Measurements from ENCODE around the gene ZNF71.

The ZNF71 gene

GRCh38 chr19:56594783-56595547 is at the start of gene ZNF71:
Gene ZNF71, plus strand, starts transcription at chr19:56595302. Its CDS starts 6,257 bp downstream, at chr19:56601559.
- peak within 1 kb of the TSS in 20 of 21 experiments; percentile 31 to 89 (median 76) for H3K27ac ChIP-seq

GRCh38 chr19:56547535-56547934 is 47.6 kb upstream of the ZNF71 start:
- no peak overlapping the region for H3K4me3 ChIP-seq

More at GRCh38 chr19:56594783-56595547, at the start of gene ZNF71:
- H3K4me3 ChIP-seq, result peak within 1 kb of the TSS; percentile 74 to 94 (median 88)

GRCh38 chr19:56554272-56554869 is 40.7 kb upstream of the ZNF71 start:
- Histone ChIP-seq H3K27ac (no peak overlapping the region), H3K4me3 (no peak overlapping the region)

More at GRCh38 chr19:56547535-56547934, 47.6 kb upstream of the ZNF71 start:
- H3K27ac ChIP-seq, result no peak overlapping the region

GRCh38 chr19:56562766-56563165 is 32.3 kb upstream of the ZNF71 start:
- H3K27ac ChIP-seq, result no peak overlapping the region
- no peak overlapping the region for H3K4me3 ChIP-seq

GRCh38 chr19:56566904-56567273 is 28.2 kb upstream of the ZNF71 start:
- Histone ChIP-seq H3K27ac (peak overlapping the region; percentile 49 to 89 (median 82)), H3K4me3 (peak overlapping the region; percentile 85 to 98 (median 92))

- Histone ChIP-seq H3K27ac (peak within 1 kb of the TSS; percentile 49 to 89 (median 82)), H3K4me3 (peak within 1 kb of the TSS; percentile 85 to 98 (median 92))
Measured at GRCh38 chr19:56567274-56568120, 27.6 kb upstream of the ZNF71 start, which contains the start of gene ZNF470. Gene ZNF470, plus strand, starts transcription at chr19:56567468. Its CDS starts 2,844 bp downstream, at chr19:56570312.

- Histone ChIP-seq H3K27ac (no peak overlapping the region), H3K4me3 (no peak overlapping the region)
Measured at GRCh38 chr19:56572589-56572988, 22.5 kb upstream of the ZNF71 start.

- no peak overlapping the region for H3K27ac ChIP-seq
Measured at GRCh38 chr19:56573914-56574313, 21.2 kb upstream of the ZNF71 start.

GRCh38 chr19:56577719-56578602 is 17.1 kb upstream of the ZNF71 start:
- no peak overlapping the region for H3K27ac ChIP-seq
- H3K4me3 ChIP-seq, result no peak overlapping the region

More at GRCh38 chr19:56573914-56574313, 21.2 kb upstream of the ZNF71 start:
- no peak overlapping the region for H3K4me3 ChIP-seq

GRCh38 chr19:56594446-56594782 is 688 bp upstream of the ZNF71 start:
- H3K27ac ChIP-seq, result peak overlapping the region in 5 of 21 experiments; percentile 64 to 89 (median 80)
- peak overlapping the region in 3 of 7 experiments; percentile 86 to 94 (median 88) for H3K4me3 ChIP-seq

- H3K4me3 ChIP-seq, result peak overlapping the region; percentile 74 to 94 (median 88)
- peak overlapping the region in 20 of 21 experiments; percentile 31 to 89 (median 76) for H3K27ac ChIP-seq
Measured at GRCh38 chr19:56595548-56595899, 422 bp downstream of the ZNF71 start.

- no peak overlapping the region for H3K4me3 ChIP-seq
Measured at GRCh38 chr19:56596676-56597075, 1.6 kb downstream of the ZNF71 start.

GRCh38 chr19:56597696-56598095 is 2.6 kb downstream of the ZNF71 start:
- H3K4me3 ChIP-seq, result no peak overlapping the region
- no peak overlapping the region for H3K27ac ChIP-seq

More at GRCh38 chr19:56596676-56597075, 1.6 kb downstream of the ZNF71 start:
- no peak overlapping the region for H3K27ac ChIP-seq

- H3K4me3 ChIP-seq, result no peak overlapping the region
Measured at GRCh38 chr19:56601375-56601774, 6.3 kb downstream of the ZNF71 start.

GRCh38 chr19:56603829-56604228 is 8.7 kb downstream of the ZNF71 start:
- Histone ChIP-seq H3K4me3 (no peak overlapping the region), H3K27ac (no peak overlapping the region)

More at GRCh38 chr19:56601375-56601774, 6.3 kb downstream of the ZNF71 start:
- no peak overlapping the region for H3K27ac ChIP-seq

GRCh38 chr19:56608274-56608964 is 13.3 kb downstream of the ZNF71 start:
- Histone ChIP-seq H3K4me3 (no peak overlapping the region), H3K27ac (no peak overlapping the region)

GRCh38 chr19:56611288-56611687 is 16.2 kb downstream of the ZNF71 start:
- H3K4me3 ChIP-seq, result no peak overlapping the region
- no peak overlapping the region for H3K27ac ChIP-seq

GRCh38 chr19:56612737-56613136 is 17.6 kb downstream of the ZNF71 start:
- Histone ChIP-seq H3K27ac (no peak overlapping the region), H3K4me3 (no peak overlapping the region)

- H3K27ac ChIP-seq, result no peak overlapping the region
- no peak overlapping the region for H3K4me3 ChIP-seq
Measured at GRCh38 chr19:56613639-56614038, 18.5 kb downstream of the ZNF71 start.
